Kidney tubule cell (primary cell): ENCODE results near the gene NUP210.
"Not testable (repeated sequence)": the region's sequence is repeated elsewhere in the genome, so short reads cannot be mapped to it uniquely, and the experiment has no call there.

Experiments used
- DNase-seq: peaks from one replicate; pipeline ENCODE4 v3.0.0-alpha.2; 2018; ENCODE audit warnings: low spot score

The NUP210 gene

DNA sequence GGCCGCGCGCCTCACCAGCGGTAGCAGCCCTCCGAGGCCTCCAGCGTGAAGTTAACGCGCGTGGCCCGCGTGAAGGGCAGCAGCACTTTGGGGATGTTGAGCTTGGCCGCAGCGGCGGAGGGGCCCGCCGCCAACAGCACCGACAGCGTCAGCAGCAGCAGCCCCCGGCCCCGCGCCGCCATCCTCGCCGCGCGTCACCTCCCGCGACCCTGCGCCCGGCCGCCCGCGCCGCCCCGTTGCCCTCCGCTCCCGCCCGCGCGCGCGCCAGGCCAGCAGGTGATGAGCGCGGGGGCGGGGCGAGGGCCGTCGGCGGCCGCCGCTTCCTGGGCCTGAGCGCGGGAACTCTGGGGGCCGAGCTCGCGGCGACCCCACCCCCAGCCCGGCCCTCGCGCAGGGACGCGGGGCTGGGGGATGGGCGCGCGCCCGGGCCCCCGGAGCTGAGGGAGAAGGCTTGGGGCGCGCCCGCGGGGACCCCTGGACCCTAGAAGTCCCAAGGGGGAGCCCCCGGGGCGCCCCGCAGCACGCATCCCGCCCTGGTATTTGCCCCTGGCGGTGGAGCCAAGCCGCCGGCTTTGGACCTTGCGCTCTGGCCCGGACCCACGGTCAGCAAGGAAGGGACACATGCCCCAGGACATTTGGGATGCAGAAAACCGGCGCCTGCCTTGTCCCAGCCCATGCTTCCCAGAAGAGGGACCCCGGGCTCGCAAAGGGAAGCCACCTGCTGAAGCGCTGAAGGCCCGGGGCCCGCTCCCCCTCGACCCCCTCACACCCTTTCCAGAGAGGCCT, at the start of gene NUP210:
TSS of gene NUP210 (minus strand) at position 278 of the 786 bp plus-strand sequence. CDS start at position 182, 96 bp downstream.
- DNase-seq: peak; percentile 64

GRCh38 chr3:13466781-13467180, 46.7 kb upstream of the NUP210 start:
- no peak for DNase-seq

- DNase-seq: no peak
Measured at GRCh38 chr3:13465236-13465873, 45.2 kb upstream of the NUP210 start.

DNA sequence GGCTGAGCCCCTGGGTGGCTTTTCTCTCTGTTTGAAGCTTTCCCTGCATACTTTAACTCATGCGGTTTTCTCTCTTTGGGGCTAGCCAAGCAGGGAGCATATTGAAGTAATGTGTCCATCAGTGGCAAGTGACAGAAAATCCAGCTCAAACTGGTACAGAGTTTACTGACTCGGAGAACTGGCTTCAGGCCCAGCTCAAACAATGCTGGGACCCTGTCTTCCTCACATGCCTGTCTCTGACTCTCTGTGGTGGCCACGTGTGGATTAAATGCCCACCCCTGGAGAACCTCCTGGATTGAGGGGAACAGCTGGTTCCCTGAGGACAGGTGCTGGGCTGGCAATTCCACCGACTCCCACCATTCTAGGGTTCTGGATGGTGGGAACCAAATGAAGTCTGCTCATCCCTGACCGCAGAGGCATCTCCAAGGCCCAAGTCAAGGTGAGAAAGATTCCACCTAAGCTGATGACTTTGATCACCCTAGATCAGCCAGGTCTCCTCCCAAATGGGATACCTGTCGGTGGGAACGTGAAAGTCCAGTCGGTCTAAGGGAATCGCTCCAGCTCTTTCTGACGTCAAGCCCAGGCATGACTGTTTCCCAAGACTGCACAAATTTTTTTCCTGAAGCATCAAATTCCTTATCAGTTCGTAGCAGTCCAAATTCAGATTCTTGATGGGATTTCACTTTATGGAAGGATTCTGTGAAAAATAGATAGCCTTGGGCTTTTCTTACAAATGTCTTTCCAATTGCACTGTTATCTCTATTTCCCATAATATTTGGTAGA, 43.7 kb upstream of the NUP210 start:
- DNase-seq: no peak

GRCh38 chr3:13462822-13463221, 42.7 kb upstream of the NUP210 start:
- no peak for DNase-seq

- DNase-seq: no peak
Measured at GRCh38 chr3:13462125-13462629, 42.1 kb upstream of the NUP210 start.

DNA sequence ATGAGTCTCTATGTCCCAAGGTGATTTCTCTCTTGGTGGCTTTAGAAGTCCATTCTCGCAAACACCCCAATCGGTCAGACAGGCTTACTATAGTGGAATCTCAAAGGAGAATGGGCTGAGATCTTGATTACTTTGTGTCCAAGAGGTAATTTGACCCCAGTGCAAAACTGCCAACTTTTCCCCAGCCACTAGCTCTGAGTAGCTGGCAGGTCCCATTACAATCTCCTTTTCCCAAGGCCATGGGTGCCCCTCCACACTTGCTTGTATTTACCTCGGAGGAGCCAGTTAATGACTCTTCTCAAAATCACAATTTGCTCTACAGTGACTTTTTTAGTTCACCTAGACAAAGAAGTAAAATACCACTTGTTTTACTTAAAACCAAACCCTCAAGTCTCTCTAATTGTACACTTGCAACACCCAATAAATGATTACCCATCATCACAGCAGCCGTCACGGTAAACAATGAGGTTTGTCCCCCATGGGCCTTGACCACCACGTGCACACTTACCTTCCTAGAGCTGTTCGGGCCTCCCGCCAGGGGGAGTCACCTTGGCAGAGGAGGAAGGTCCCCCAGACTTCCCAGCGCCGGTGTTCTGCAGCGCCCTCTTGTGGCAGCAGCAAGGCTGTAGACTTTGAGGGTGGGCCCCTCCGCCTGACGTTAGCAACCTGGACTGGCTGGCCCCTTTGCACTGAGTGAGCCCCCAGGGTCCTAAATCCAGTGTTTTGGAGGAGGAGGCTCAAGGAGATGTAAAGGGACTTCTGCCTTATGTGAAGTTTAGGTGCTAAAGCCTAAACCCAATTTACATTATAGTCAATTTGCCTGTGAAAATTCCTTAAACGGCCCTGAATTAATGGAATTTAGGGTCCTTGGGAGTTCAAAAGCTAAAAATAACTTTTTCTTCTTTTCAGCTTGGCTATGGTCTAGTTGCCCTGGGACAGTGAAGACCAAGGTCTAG, 41.3 kb upstream of the NUP210 start:
- DNase-seq: peak; percentile 72

GRCh38 chr3:13460341-13460736, 40.2 kb upstream of the NUP210 start:
- DNase-seq: no peak

GRCh38 chr3:13459605-13460340, 39.7 kb upstream of the NUP210 start:
- no peak for DNase-seq

GRCh38 chr3:13457593-13457992, 37.5 kb upstream of the NUP210 start:
- no peak for DNase-seq

- no peak for DNase-seq
Measured at GRCh38 chr3:13455644-13456043, 35.5 kb upstream of the NUP210 start.

- peak; percentile 67 for DNase-seq
Measured at GRCh38 chr3:13452490-13453335, 32.6 kb upstream of the NUP210 start.

DNA sequence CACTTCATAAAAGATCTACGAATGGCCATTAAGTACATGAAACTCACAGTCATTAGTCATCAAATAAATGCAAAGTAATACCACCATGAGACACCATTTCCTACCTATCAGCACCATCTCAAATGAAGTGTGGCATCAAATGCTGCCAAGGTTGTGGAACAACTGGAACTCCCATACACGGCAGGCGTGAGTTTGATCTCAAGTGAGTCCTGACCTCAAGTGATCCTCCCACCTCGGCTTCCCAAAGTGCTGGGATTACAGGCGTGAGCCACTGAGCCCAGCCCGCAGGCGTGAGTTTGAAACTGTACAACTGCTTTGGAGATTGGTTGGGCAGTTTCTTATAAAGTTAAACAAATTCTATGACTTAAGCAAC, 31.2 kb upstream of the NUP210 start:
- peak; percentile 58 for DNase-seq

DNA sequence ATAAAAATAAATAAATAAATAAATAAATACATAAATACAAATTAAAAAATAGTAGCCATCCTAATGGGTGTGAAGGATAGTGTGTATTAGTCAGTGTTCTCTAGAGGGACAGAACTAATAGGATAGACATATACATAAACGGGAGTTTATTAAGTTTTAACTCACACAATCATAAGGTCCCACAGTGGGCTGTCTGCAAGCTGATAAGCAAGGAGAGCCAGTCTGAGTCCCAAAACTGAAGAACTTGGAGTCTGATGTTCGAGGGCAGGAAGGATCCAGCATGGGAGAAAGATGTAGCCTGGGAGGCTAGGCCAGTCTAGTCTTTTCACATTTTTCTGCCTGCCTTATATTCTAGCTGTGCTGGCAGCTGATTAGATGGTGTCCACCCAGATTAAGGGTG, 22.8 kb upstream of the NUP210 start:
- DNase-seq: not testable (repeated sequence)

DNA sequence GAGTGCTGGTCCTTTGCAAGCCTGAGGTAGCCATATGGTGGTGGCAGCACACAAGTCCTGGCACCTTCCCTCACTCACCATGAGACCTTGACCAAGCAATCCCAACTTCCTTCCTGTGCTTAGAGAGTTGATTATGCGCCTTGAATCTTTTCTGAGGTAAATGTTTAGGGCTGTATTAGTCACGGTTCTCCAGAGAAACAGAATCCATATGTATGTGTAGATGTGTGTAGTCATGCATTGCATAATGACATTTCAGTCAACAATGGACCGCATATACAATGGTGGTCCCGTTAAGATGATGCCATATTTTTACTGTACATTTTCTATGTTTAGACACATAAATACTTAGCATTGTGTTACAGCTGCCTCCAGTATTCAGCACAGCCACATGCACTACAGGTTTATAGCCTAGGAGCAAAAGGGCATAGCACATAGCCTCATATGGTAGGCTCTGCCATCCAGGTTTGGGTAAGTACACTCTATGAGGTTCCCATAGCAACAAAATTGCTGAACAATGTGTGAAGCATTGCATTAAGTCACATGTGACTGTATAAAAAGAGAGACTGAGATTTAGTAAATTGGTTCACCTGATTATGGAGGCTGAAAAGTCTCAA, 20.2 kb upstream of the NUP210 start:
- no peak for DNase-seq

DNA sequence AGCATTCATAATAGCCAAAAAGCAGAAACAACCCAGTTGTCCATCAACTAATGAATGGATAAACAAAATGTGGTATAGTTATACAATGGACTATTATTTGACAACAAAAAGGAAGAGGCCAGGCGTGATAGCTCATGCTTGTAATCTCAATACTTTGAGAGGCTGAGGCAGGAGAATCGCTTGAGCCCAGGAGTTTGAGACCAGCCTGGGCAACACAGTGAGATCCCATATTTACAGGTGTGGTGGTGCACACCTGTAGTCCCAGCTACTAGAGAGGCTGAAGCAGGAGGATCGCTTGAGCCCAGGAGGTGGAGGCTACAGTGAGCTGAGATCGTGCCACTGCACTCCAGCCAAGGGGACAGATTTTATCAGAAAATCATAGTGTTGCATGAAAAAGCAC, 16.1 kb upstream of the NUP210 start:
- not testable (repeated sequence) for DNase-seq

DNA sequence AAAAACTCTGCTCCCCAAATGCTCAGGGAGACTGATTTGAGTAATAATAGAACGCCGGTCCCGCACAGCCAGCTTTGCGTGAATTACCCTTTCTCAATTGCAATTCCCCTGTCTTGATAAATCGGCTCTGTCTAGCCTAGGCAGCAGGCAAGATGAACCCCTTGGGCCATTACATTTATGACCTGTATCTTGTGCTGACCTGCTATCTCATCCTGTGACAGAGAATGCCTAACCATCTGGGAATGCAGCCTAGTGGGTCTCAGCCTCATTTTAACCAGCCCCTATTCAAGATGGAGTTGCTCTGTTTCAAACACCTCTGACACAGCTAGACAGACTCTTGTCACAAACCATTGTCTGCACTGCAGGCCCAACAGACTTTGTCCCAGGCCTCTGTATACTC, 13.8 kb upstream of the NUP210 start:
- DNase-seq: no peak

DNA sequence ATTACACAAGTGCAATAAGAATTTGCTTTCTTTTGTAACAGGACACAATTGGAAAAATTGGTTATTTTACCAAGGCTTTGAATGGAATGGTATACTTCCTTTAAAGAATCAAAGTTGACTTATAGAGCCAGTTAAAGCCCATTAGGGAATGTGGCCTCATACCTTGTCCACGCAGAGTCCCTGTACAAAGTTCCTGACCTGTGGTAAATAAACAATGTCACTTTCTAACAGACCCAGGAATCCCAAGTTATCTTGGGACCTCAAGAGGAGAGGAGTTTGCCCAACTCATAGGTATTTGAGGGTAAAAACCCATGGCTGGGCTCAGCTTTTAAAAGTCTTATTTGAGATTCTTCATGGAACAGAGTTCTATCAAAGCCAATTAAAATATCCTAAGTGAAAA, 12.0 kb upstream of the NUP210 start:
- DNase-seq: no peak

- not testable (repeated sequence) for DNase-seq
Measured at GRCh38 chr3:13430411-13430875, 10.3 kb upstream of the NUP210 start.
